Vagina (tissue), 2 donors: Measurements from ENCODE around the gene CMPK2. TPM values are rescaled to one million over a fixed set of nuclear protein-coding genes. Genes with fewer than 3 reads are reported as not detected.

Experiments
- DNase-seq, 2 donors: peaks; one replicate each; pipeline ENCODE4 v3.0.0-alpha.2; 2017; ENCODE audit errors: extremely low spot score in 2 of 2
- H3K27ac ChIP-seq: fragments of 200-600 bp; sonication (generic); one replicate; pipeline ENCODE4 v1.5.1; 2019
- H3K27me3 ChIP-seq: fragments of 200-600 bp; sonication (generic); one replicate; pipeline ENCODE4 v1.5.1; 2019
- H3K36me3 ChIP-seq, 2 donors: fragments of 200-600 bp; sonication (generic); one replicate each; pipeline ENCODE4 v1.5.1; 2017 to 2019
- H3K4me1 ChIP-seq: fragments of 200-600 bp; sonication (generic); one replicate; pipeline ENCODE4 v1.5.1; 2019
- H3K4me3 ChIP-seq, 2 donors: fragments of 200-600 bp; sonication (generic); 1 replicate in 1 of 2; 2 replicates in 1 of 2; pipeline ENCODE4 v1.5.1; 2016 to 2019
- H3K9me3 ChIP-seq: fragments of 200-600 bp; sonication (generic); one replicate; pipeline ENCODE4 v1.5.1; 2019
- POLR2A ChIP-seq, 2 donors: fragments of 450-650 bp; IDR thresholded peaks; one replicate each; pipeline ENCODE4 v1.6.1; 2017; ENCODE audit warnings: antibody characterized with exemption in 2 of 2, mild to moderate bottlenecking in 2 of 2, moderate library complexity in 2 of 2
- POLR2AphosphoS5 ChIP-seq, 2 donors: sonication (generic); formaldehyde crosslinking; IDR thresholded peaks; one replicate each; pipeline ENCODE4 v1.9.0; 2017; ENCODE audit warnings: antibody characterized with exemption in 2 of 2, mild to moderate bottlenecking in 2 of 2, low read depth in 1 of 2; ENCODE audit not compliant: insufficient read depth in 1 of 2
- intact Hi-C: fragments of 100-400 bp; cut with DNase I; formaldehyde crosslinking; loops from one replicate; pipeline ENCODE4 v1.15.1; 2023
- total RNA-seq: library from RNA; depleted of rRNA; stranded (reverse); fragments of >200 nt; gene quantifications from one replicate; pipeline ENCODE4 v1.2.3, GENCODE V29; 2016
- TF ChIP-seq, protein P1 (sequence below), 3 experiments: fragments of 450-650 bp in 2 of 3; fragments of 200-600 bp in 1 of 3; sonication (generic) in 1 of 3; IDR thresholded peaks; one replicate each; pipeline ENCODE4 v1.5.1; 2017 to 2019; ENCODE audit warnings: antibody characterized with exemption in 3 of 3, mild to moderate bottlenecking in 2 of 3, moderate library complexity in 2 of 3

The CMPK2 gene
- total RNA-seq, 1 donor from 2014 or later: 5.6 TPM

DNA sequence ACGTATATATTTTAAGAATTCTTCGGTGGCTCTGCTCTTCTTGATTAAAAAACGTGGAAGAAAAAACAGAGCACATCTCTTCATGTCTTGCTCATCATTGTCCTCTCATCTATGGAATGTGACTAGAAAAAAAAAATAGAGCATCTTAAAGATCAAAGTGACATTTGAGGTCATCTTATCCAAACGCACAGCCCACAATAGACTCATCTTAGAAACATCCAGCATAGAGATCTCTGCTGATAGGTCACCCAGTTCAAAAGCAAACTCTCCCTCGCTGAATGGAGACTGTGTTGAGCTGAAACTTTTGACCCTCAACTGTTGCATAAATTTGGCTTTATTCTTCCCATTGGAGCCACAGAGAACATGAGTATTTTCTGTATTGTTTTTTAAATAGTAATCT, 65.2 kb downstream of the CMPK2 start:
- H3K36me3 ChIP-seq: no peaks in the 10 kb centered on the region
- no peak for DNase-seq
- TF ChIP-seq POLR2AphosphoS5 (IDR thresholded peaks at IDR 0.05; ENCODE audit: insufficient read depth in 1 of 2, low read depth in 1 of 2) (no peak), POLR2A (IDR thresholded peaks at IDR 0.05) (no peak)
- TF ChIP-seq, protein P1, sequence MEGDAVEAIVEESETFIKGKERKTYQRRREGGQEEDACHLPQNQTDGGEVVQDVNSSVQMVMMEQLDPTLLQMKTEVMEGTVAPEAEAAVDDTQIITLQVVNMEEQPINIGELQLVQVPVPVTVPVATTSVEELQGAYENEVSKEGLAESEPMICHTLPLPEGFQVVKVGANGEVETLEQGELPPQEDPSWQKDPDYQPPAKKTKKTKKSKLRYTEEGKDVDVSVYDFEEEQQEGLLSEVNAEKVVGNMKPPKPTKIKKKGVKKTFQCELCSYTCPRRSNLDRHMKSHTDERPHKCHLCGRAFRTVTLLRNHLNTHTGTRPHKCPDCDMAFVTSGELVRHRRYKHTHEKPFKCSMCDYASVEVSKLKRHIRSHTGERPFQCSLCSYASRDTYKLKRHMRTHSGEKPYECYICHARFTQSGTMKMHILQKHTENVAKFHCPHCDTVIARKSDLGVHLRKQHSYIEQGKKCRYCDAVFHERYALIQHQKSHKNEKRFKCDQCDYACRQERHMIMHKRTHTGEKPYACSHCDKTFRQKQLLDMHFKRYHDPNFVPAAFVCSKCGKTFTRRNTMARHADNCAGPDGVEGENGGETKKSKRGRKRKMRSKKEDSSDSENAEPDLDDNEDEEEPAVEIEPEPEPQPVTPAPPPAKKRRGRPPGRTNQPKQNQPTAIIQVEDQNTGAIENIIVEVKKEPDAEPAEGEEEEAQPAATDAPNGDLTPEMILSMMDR (IDR thresholded peaks at IDR 0.05): no peak
- H3K27ac ChIP-seq: no peak overlapping the region
- H3K27me3 ChIP-seq: no peaks in the 10 kb centered on the region
- no peaks in the 10 kb centered on the region for H3K9me3 ChIP-seq
- intact Hi-C loops: no loop called here
- no peaks in the 10 kb centered on the region for H3K4me1 ChIP-seq
- no peak overlapping the region for H3K4me3 ChIP-seq

Other genes with a start within 250 kb of the CMPK2 start
- gene RSAD2, start 11.9 kb upstream of the CMPK2 start, total RNA-seq: 0.25 TPM
- gene RNF144A, start 51.5 kb upstream of the CMPK2 start, total RNA-seq: 17.2 TPM